ENCODE results near the gene STPG4. TPM values are rescaled to one million over a fixed set of nuclear protein-coding genes. Genes with fewer than 3 reads are reported as not detected.

Gene STPG4
- polyA plus RNA-seq, 1 of the 3 experiments (the other 2 are of a cell fraction) = 0.20 TPM

- peak in 1 of 2 experiments; percentile 64; a peak in 1 of 4 replicates for TF ChIP-seq EP300 (IDR thresholded peaks at IDR 0.05; ENCODE audit: borderline replicate concordance in 1 of 2, low read depth in 1 of 2, low read length in 1 of 2)
Observed at GRCh38 chr2:47190188-47190881, 35.2 kb upstream of the STPG4 start (continued).

GRCh38 chr2:47189635-47190034 is 34.5 kb upstream of the STPG4 start:
- no peaks in the 10 kb centered on the region for H3K9me2 ChIP-seq
- CTCF ChIA-PET = no interaction called here
- peaks cover 11% of the 10 kb centered on the region; the same call in 1 of the 2 replicates for H3K79me2 ChIP-seq (ENCODE audit: insufficient read depth)
- DNase-seq = no peak
- peak overlapping the region in 1 of 2 experiments; percentile 35; a peak in 1 of 4 replicates for H3K4me3 ChIP-seq (ENCODE audit: low read depth in 2 of 2, low read length in 1 of 2)
- peak overlapping the region; percentile 79 for H3K9ac ChIP-seq
- H3K27ac ChIP-seq (ENCODE audit: low read depth in 2 of 2, low read length in 1 of 2) = peak overlapping the region; percentile 56 to 100; a peak in 3 of 4 replicates
- WGBS (ENCODE audit: low lambda C conversion rate) = 3% methylated on average over 1 of the region's 1 CpG
- H4K20me1 ChIP-seq (ENCODE audit: insufficient read depth) = no peaks in the 10 kb centered on the region
- H3K4me1 ChIP-seq (ENCODE audit: control insufficient read depth in 1 of 2, insufficient read depth in 2 of 2, low read depth in 1 of 2, low read length in 1 of 2) = peaks cover 40 to 57% of the 10 kb centered on the region in 2 experiments
- peak overlapping the region; percentile 71 for H3K4me2 ChIP-seq
- H3F3A ChIP-seq (replicated peaks; ENCODE audit: insufficient read depth) = peaks cover 38% of the 10 kb centered on the region
- no peaks in the 10 kb centered on the region for H3K36me3 ChIP-seq (replicated peaks in 1 of 2; ENCODE audit: control insufficient read depth in 1 of 2, insufficient read depth in 2 of 2, low read length in 1 of 2)
- H3K27me3 ChIP-seq (ENCODE audit: insufficient read depth) = no peaks in the 10 kb centered on the region
- POLR2A ChIA-PET = no interaction called here
- no peak overlapping the region for H2AFZ ChIP-seq (ENCODE audit: low read depth)
- no peaks in the 10 kb centered on the region for H3K9me3 ChIP-seq
- TF ChIP-seq NRF1 (IDR thresholded peaks at IDR 0.05; ENCODE audit: low read depth, low read length) = no peak
- peak; percentile 62; the same call in 1 of the 2 replicates for TF ChIP-seq RXRA (IDR thresholded peaks at IDR 0.05; ENCODE audit: borderline replicate concordance, low read depth)
- TF ChIP-seq POLR2AphosphoS5 (IDR thresholded peaks at IDR 0.05; ENCODE audit: low read depth, low read length) = peak; percentile 64; the same call in 1 of the 2 replicates
- TF ChIP-seq CTCF (IDR thresholded peaks at IDR 0.05) = no peak
- peak; percentile 95 for TF ChIP-seq NFIC (IDR thresholded peaks at IDR 0.05; ENCODE audit: borderline replicate concordance)
- no peak for TF ChIP-seq YY1 (IDR thresholded peaks at IDR 0.05; ENCODE audit: low read depth)
- no peak for TF ChIP-seq USF2 (IDR thresholded peaks at IDR 0.05; ENCODE audit: borderline replicate concordance, low read depth, low read length)
- TF ChIP-seq SMC3 (IDR thresholded peaks at IDR 0.05; ENCODE audit: low read depth, low read length) = no peak
- peak; percentile 79; the same call in 1 of the 2 replicates for TF ChIP-seq TEAD4 (IDR thresholded peaks at IDR 0.05; ENCODE audit: borderline replicate concordance, insufficient read depth)
- peak; percentile 77 for TF ChIP-seq PBX3 (IDR thresholded peaks at IDR 0.05)
- TF ChIP-seq GABPA (IDR thresholded peaks at IDR 0.05; ENCODE audit: low read depth) = no peak
- peak; percentile 87 for TF ChIP-seq JUND (IDR thresholded peaks at IDR 0.05)
- peak; percentile 97 for TF ChIP-seq MEF2A (IDR thresholded peaks at IDR 0.05; ENCODE audit: borderline replicate concordance, low read depth)
- peak; percentile 95 for TF ChIP-seq FOSL2 (IDR thresholded peaks at IDR 0.05; ENCODE audit: borderline replicate concordance, low read depth)
- no peak; the same call in 1 of the 2 replicates for TF ChIP-seq FOXM1 (IDR thresholded peaks at IDR 0.05; ENCODE audit: low read depth)
- TF ChIP-seq RAD21 (IDR thresholded peaks at IDR 0.05; ENCODE audit: low read length) = no peak
- TF ChIP-seq RFX5 (IDR thresholded peaks at IDR 0.05; ENCODE audit: low read length) = no peak
- no peak for TF ChIP-seq RCOR1 (IDR thresholded peaks at IDR 0.05; ENCODE audit: low read length)
- TF ChIP-seq MAX (IDR thresholded peaks at IDR 0.05; ENCODE audit: low read depth) = no peak; the same call in 1 of the 2 replicates
- TF ChIP-seq ZBTB33 (IDR thresholded peaks at IDR 0.05; ENCODE audit: borderline replicate concordance, low read depth) = 0 out of 2 replicates have a peak, but pooled peaks have one; percentile 17
- no peak for TF ChIP-seq SIN3A (IDR thresholded peaks at IDR 0.05; ENCODE audit: borderline replicate concordance, low read depth, low read length)
- no peak for TF ChIP-seq ELF1 (IDR thresholded peaks at IDR 0.05)
- TF ChIP-seq USF1 (IDR thresholded peaks at IDR 0.05; ENCODE audit: borderline replicate concordance, low read depth) = no peak
- no peak for TF ChIP-seq GATA2 (CRISPR knock-in tag; IDR thresholded peaks at IDR 0.05)
- no peak for TF ChIP-seq EZH2phosphoT487 (IDR thresholded peaks at IDR 0.05; ENCODE audit: borderline replicate concordance, low read depth)

All from SK-N-SH (cell line).